ENCODE measurements around the gene RFT1. TPM values are rescaled to one million over a fixed set of nuclear protein-coding genes. Genes with fewer than 3 reads are reported as not detected.

RFT1 gene
- polyA plus RNA-seq, 12 donors, result 11.2 to 18.1 (median 13.5) TPM; not detected in 1

GRCh38 chr3:53150247-53151085, 20.2 kb upstream of the RFT1 start:
- no peak for DNase-seq

- no peak for DNase-seq
Measured at GRCh38 chr3:53149699-53150098, 19.5 kb upstream of the RFT1 start.

GRCh38 chr3:53149006-53149690, 18.9 kb upstream of the RFT1 start:
- no peak for DNase-seq

- DNase-seq, result no peak
Measured at GRCh38 chr3:53147903-53148400, 17.7 kb upstream of the RFT1 start.

- no peak for DNase-seq
Measured at GRCh38 chr3:53147151-53147902, 17.1 kb upstream of the RFT1 start.

DNA sequence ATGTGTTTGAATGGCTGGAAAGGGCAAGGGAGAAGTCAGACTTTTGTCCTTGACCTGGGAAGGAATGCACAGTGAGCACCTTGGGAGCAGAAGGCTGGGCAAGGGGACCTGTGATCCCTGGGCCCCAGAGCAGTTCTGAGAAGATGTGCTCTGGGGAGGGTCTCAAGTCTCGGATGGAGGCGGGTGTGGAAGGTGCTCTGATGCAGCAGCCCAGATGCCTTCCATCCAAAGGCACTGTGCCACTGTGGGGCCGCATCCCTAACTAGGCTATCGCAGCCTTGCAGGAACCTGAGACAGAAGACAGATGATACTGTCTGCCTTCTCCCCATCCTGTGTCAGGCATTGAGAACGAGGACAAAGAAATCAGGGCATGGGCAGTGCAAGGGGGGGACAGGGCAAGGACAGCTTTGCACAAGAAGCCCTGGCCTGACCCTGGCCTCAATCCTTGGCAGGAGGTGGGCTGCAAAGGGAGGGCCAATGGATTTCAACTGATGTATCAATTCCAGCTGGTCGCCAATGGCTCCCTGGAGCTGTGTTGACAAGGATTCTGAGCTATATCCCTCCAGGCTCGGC, 16.2 kb upstream of the RFT1 start:
- DNase-seq, result no peak

- DNase-seq, result no peak
Measured at GRCh38 chr3:53145713-53146080, 15.5 kb upstream of the RFT1 start.

DNA sequence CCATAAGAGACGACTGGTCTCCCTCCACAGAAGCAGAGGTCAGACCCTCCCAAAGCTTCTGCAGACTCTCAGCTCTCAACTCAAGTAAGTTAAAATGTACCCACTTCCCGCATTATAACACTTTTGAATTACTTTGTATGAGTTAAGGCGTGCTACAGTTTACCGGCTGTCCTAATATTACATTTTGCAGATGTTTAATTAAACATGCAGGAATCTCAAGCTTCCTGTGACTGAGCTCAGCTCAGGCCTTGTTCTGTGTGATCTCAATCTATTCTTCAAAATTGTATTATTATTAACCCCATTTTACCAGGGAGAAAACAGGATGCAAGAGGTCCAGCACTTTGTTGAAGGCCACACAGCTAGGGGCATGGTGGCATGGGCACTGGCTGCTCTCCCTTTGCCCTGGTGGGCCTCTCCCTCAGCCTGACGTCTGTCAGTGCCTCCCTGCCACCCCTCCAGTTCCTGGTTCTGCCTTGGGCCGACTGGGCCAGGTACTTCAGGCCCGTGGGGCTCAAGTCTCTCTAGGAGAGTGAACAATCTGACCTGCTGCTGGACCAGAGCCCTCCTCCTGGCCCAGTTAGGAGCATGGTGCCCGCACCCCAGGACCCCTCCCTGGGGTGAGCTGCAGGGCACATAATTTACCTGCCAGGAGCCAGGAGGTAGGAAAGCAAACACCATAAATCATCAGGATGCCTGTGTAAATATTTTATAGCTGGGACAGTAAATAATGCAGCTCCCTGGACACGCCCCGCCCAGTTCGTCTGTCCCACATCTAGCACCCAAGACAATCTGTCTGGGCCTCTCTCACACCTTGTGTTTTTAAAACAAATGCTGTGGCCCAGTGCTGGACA, 14.9 kb upstream of the RFT1 start:
- no peak for DNase-seq

DNA sequence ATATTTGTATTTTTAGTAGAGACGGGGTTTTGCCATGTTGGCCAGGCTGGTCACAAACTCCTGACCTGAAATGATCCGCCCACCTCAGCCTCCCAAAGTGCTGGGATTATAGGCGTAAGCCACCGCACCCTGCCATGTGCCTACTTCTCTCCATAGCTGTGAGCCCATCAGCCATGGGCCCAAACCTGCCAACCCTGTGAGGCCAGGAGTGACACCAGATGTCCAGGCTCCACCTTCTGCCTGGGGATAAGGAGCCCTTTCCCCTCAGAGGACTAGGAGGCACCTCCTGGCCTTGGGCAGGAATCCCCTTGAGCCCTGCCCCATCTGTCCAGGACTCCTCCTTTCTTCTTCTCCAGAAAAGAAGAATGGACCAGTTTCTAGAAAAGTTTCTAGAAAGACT, 14.2 kb upstream of the RFT1 start:
- no peak for DNase-seq

DNA sequence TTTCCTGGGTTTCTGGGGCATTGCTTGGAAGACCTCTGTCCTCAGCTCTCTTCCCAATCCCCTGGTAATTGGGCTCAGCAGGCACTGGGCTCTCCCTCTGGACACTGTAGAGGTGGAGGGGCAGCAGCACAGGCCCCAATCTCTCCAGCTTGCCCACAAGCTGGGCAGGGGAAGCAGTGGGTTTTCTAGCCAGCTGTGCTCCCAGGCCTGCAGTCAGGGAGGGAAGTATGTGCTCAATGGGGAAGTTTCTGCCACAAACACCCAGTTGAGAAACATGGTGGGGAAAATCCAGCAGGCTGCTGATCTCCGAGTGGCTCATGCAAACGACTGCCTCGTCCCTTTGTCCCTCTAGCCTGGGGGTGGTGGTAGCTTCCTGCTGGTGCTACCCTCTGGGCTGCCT, 12.8 kb upstream of the RFT1 start:
- DNase-seq, result no peak

- no peak for DNase-seq
Measured at GRCh38 chr3:53140847-53141845, 10.9 kb upstream of the RFT1 start.

- no peak for DNase-seq
Measured at GRCh38 chr3:53139906-53140846, 9.9 kb upstream of the RFT1 start.

DNA sequence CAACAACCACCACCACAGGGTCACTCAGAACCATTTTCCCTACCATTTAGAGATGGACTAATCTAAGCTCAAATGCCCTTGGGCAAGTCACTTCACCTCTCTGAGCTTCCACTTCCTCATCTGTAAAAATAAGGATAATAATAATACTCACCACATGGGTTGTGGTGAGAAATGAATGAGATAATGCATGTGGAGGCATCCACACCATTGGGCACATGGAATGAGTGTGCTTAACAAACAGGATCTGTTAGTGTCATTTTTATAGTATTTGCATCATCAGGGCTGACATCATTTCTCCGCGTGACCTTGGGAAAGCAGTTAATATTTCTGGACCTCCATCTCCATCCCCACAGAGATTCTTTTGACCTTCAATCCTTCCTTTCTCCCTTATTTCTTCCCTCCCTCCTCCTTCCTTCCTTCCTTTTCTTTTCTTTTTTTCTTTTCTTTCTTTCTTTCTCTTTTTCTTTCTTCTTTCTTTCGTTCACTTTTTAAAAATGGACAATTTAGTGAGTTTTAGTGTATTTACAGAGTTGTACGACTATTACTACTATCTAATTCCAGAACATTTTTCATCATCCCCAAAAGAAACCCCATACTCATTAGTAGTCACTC, 7.7 kb upstream of the RFT1 start:
- DNase-seq, result no peak

GRCh38 chr3:53137221-53137620, 7.0 kb upstream of the RFT1 start:
- DNase-seq, result no peak

- DNase-seq, result no peak
Measured at GRCh38 chr3:53134631-53135232, 4.5 kb upstream of the RFT1 start.

DNA sequence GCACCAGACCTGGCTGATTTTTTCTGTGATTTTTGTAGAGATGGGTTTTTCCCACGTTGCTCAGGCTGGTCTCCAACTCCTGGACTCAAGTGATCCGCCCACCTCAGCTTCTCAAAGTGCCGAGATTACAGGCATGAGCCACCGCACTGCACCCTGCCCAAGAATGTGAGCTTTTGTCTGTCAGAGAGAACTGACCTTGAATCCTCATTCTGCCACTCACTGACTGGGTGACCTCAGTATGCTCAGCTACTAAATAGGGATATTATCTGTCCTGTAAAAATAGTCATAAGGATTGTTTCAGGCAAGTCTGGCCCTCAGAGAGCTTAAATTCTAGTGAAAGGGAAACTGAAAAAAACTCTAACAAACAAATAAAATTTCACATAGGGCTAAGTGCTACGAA, 2.1 kb upstream of the RFT1 start:
- no peak for DNase-seq

- no peak for DNase-seq
Measured at GRCh38 chr3:53131096-53131495, 861 bp upstream of the RFT1 start.

- no peak for DNase-seq
Measured at GRCh38 chr3:53129344-53129743, 891 bp downstream of the RFT1 start.

All from muscle of arm (tissue), 12 donors.